Esophagus squamous epithelium (tissue), 4 donors: ENCODE data around the gene LRRC45.

ENCODE experiments used
- POLR2A ChIP-seq, 4 donors: fragments of 450-650 bp; IDR thresholded peaks; one replicate each; pipeline ENCODE4 v1.6.1; 2017; ENCODE audit warnings: antibody characterized with exemption in 4 of 4, mild to moderate bottlenecking in 4 of 4, moderate library complexity in 3 of 4
- TF ChIP-seq, protein P1 (sequence below), 6 experiments: fragments of 450-650 bp in 4 of 6; fragments of 200-600 bp in 2 of 6; sonication (generic) in 2 of 6; IDR thresholded peaks; one replicate each; pipeline ENCODE4 v1.5.1; 2016 to 2019; ENCODE audit warnings: antibody characterized with exemption in 6 of 6, mild to moderate bottlenecking in 4 of 6, moderate library complexity in 4 of 6

DNA sequence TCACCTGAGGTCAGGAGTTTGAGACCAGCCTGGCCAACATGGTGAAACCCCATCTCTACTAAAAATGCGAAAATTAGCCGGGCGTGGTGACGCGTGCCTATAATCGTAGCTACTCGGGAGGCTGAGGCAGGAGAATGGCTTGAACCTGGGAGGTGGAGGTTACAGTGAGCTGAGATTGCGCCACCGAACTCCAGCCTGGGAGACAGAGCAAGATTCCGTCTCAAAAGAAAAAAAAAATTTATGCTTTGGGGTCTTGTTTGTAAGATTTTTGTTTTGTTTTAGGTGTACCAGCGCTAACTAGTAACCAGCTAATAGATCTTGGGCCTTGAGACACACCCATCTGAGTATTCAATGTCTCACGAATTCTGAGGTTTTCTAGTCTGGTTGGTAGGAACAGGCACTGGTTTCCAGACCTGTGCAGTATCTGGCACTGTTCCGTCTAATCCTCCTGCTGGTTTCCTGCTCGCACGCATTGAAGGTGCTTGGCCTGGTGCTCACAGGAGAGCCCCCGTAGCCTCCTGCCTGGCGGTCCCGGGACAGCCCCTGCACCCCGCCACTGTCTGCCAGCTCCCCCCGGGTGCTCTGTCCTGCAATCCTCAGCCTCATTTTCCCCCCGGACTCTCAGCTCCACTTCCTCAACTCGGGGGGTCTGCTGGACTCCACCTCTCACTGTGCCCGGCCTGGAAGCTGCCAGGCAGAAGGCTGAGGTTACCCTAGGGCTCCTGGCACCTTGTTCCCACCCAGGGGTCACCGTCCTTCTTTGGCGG, 53.1 kb downstream of the LRRC45 start:
- TF ChIP-seq, protein P1, sequence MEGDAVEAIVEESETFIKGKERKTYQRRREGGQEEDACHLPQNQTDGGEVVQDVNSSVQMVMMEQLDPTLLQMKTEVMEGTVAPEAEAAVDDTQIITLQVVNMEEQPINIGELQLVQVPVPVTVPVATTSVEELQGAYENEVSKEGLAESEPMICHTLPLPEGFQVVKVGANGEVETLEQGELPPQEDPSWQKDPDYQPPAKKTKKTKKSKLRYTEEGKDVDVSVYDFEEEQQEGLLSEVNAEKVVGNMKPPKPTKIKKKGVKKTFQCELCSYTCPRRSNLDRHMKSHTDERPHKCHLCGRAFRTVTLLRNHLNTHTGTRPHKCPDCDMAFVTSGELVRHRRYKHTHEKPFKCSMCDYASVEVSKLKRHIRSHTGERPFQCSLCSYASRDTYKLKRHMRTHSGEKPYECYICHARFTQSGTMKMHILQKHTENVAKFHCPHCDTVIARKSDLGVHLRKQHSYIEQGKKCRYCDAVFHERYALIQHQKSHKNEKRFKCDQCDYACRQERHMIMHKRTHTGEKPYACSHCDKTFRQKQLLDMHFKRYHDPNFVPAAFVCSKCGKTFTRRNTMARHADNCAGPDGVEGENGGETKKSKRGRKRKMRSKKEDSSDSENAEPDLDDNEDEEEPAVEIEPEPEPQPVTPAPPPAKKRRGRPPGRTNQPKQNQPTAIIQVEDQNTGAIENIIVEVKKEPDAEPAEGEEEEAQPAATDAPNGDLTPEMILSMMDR (IDR thresholded peaks at IDR 0.05) = no peak
- no peak for TF ChIP-seq POLR2A (IDR thresholded peaks at IDR 0.05)
